ENCODE results near the gene SIX6.

The SIX6 gene

GRCh38 chr14:60512973-60513571 lies 4.1 kb downstream of the SIX6 start:
- DNase-seq = no peak

GRCh38 chr14:60514378-60514740 lies 5.4 kb downstream of the SIX6 start:
- no peak for DNase-seq

GRCh38 chr14:60514741-60515491 lies 6.0 kb downstream of the SIX6 start:
- peak in 2 of 56 donors; percentile 3 to 7 for DNase-seq

GRCh38 chr14:60515511-60516289 lies 6.8 kb downstream of the SIX6 start:
- DNase-seq = no peak

GRCh38 chr14:60532442-60532841 lies 23.5 kb downstream of the SIX6 start:
- DNase-seq = no peak

GRCh38 chr14:60537663-60538062 lies 28.7 kb downstream of the SIX6 start:
- no peak for DNase-seq

GRCh38 chr14:60544659-60545058 lies 35.7 kb downstream of the SIX6 start:
- no peak for DNase-seq

GRCh38 chr14:60553808-60554207 lies 44.9 kb downstream of the SIX6 start:
- DNase-seq = no peak

GRCh38 chr14:60561845-60562746 lies 53.1 kb downstream of the SIX6 start:
- peak in 35 of 56 donors; percentile 1 to 69 (median 14) for DNase-seq
